HL-60 (cell line): ENCODE data around the gene ALKBH5.

Source experiments
- DNase-seq, 2 experiments: peaks; one replicate each; pipeline ENCODE4 v3.0.0-alpha.2; 2010 to 2020; ENCODE audit warnings: low read depth in 1 of 2, low spot score in 1 of 2
- H3K27ac ChIP-seq: fragments of 250-450 bp; sonication (Bioruptor Pico); replicated peaks from 2 replicates; pipeline ENCODE4 v1.5.1; 2020; ENCODE audit warnings: mild to moderate bottlenecking, moderate library complexity
- H3K27me3 ChIP-seq: fragments of 250-450 bp; sonication (Bioruptor Pico); 2 replicates; pipeline ENCODE4 v1.5.1; 2021; ENCODE audit warnings: mild to moderate bottlenecking, moderate library complexity; ENCODE audit not compliant: insufficient read depth, poor library complexity, severe bottlenecking
- H3K4me3 ChIP-seq: replicated peaks from 2 replicates; pipeline ENCODE4 v1.5.1; 2011; ENCODE audit warnings: mild to moderate bottlenecking, control low read depth, low read length; ENCODE audit not compliant: insufficient read depth
- CTCF ChIP-seq: IDR thresholded peaks from one replicate; pipeline ENCODE4 v1.5.1; 2011; ENCODE audit warnings: low read length, control low read depth, inconsistent platforms; ENCODE audit not compliant: insufficient read depth
- GABPA ChIP-seq: IDR thresholded peaks from 2 replicates; pipeline ENCODE4 v1.6.1; 2012; ENCODE audit warnings: low read depth
- POLR2AphosphoS5 ChIP-seq: IDR thresholded peaks from 2 replicates; pipeline ENCODE4 v1.6.1; 2012; ENCODE audit warnings: low read depth
- REST ChIP-seq: IDR thresholded peaks from 2 replicates; pipeline ENCODE4 v1.6.1; 2012; ENCODE audit warnings: low read depth; ENCODE audit not compliant: insufficient replicate concordance
- SPI1 ChIP-seq: IDR thresholded peaks from 2 replicates; pipeline ENCODE4 v1.6.1; 2012; ENCODE audit warnings: low read depth, mild to moderate bottlenecking, borderline replicate concordance

ALKBH5 gene

GRCh38 chr17:18163547-18163946, 20.1 kb upstream of the ALKBH5 start:
- Histone ChIP-seq H3K27ac (no peak overlapping the region), H3K4me3 (no peak overlapping the region), H3K27me3 (no peaks in the 10 kb centered on the region)
- DNase-seq: no peak
- TF ChIP-seq SPI1 (no peak), GABPA (no peak), REST (no peak), POLR2AphosphoS5 (no peak)

DNA sequence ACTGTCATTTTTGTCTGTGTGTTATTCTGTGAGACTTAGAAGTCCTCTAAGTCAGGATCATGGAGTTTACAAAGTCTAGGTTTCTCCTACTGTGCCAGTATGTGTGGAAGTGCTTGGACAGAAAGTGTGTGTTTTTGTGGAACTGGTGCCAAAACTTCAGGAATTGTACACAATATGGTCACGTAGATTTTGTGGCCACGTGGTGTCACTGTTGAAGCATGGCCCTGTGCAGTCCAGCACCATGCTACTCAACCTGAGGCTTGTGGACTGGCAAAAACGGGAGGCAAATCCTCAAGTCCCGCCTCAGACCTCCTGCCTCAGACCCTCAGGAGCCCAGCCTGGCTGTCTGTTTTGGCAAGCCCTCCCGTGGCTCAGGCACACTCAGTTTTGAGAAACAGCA, 16.7 kb upstream of the ALKBH5 start:
- no peak for TF ChIP-seq GABPA
- no peak for TF ChIP-seq CTCF
- no peak for TF ChIP-seq POLR2AphosphoS5
- TF ChIP-seq SPI1: no peak
- TF ChIP-seq REST: no peak
- DNase-seq: no peak
- H3K27ac ChIP-seq: no peak overlapping the region
- H3K27me3 ChIP-seq: no peaks in the 10 kb centered on the region
- no peak overlapping the region for H3K4me3 ChIP-seq

DNA sequence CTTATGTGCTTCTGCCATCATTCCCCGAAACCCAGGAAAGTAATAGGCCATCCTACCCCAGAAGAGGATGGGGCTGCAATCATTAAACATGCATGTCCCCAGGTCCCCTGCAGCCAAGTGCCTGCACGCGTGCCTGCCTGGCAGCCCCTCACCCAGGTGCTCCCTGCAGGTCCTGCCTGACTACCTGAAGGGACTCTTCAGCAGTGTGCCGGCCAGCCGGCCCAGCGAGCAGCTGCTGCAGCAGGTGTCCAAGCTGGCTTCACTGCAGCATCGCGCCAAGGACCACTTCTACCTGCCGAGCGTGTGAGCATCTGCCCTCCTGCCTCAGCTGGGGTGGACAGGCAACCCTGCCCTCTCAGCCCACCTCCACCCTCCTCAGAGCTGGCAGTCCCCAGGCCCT, 16.2 kb upstream of the ALKBH5 start:
- Histone ChIP-seq H3K4me3 (no peak overlapping the region), H3K27ac (no peak overlapping the region), H3K27me3 (no peaks in the 10 kb centered on the region)
- TF ChIP-seq CTCF (no peak), POLR2AphosphoS5 (no peak), GABPA (no peak), REST (no peak), SPI1 (no peak)
- no peak for DNase-seq
